GM18526 (cell line): ENCODE data around the gene PTPRCAP.

ENCODE experiments used
- POLR2A ChIP-seq: IDR thresholded peaks from 3 replicates; pipeline ENCODE4 v1.6.1; 2011; ENCODE audit not compliant: insufficient read length; ENCODE audit errors: extremely low read depth

Gene PTPRCAP, protein sequence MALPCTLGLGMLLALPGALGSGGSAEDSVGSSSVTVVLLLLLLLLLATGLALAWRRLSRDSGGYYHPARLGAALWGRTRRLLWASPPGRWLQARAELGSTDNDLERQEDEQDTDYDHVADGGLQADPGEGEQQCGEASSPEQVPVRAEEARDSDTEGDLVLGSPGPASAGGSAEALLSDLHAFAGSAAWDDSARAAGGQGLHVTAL

DNA sequence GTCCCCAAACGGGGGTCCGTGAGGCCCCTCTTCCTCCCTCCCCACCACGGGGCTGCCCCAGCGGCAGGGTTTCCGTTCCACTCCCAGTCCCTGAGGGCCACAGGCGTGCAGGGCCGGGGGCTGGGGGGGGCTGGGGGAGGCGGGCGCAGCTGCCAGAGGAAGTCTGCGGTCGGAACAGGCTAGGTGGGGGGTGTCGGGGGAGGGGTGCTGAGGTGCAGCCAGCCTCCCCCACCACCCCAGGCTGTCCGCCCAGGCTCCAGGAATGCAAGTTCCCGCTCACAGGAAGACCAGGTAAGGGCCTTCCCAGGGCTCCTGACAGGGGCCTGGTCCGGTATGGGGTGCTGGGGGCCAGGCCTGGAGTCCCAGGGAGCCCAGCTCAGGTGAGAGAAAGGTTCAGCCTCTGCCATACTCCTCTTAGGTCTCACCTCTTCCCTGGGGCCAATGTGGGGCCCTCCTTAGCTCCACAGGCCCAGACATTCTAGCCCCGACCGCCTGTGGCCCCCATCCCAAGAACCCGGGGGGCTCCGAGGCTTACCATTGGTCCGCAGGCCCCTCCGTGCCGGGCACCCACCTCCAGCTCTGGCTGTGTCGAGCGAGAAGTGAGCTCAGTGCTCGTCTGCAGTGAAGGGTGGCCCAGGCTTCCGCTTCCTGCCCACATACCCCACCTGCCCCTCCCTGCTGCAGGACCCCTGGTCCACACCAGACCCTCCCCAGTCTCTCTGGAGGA, at the start of gene PTPRCAP:
Gene PTPRCAP (minus strand): TSS at position 601 of the 727 bp plus-strand sequence. CDS start 63 bp downstream, at position 538.
- TF ChIP-seq POLR2A: peak; percentile 95

DNA sequence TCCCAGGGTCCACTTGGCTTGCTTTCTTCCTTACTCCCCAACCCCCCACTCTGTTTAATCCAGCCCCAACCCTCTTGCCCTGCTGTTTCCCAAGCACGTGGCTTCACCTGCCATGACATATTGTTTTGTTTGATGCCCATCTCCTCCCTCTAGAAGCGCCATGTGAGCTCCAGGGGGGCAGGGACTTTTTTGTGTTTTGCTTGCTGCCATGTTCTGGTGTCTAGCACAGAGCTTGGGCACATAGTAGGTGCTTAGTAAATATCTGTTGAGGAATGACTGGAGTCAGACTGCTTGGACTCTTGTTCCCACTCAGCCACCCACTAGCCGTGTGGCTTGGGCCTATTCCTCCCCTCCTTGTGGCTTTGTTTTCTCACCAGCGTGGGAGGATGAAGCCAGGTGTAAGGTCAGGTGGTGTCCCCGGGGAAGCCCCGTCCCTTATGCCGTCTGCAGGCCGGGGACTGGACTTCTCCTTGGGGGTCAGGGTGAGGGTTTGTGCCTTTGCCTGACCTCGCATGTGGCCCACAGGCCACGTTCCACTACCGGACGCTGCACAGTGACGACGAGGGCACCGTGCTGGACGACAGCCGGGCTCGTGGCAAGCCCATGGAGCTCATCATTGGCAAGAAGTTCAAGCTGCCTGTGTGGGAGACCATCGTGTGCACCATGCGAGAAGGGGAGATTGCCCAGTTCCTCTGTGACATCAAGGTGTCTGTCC, 49.2 kb upstream of the PTPRCAP start:
- no peak for TF ChIP-seq POLR2A

DNA sequence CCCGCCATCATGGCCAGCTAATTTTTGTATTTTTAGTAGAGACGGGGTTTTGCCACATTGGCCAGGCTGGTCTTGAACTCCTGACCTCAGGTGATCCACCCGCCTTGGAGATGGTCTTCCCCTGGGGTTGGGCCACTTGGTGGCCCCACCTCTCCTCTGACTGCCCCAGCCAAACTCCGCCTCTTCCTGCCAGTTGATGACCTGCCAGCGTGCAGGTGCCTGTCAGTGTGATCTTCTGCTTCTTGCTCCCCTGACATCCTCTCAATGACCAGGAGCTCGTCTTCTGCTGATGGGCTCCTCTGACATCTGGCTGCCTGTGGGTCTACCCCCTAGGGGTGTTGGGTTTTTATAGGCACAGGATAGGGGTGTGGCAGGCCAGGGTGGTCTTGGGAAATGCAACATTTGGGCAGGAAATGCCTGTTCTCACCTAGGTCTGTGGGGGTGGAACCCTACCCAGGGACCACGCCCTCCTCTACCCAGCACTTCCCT, 48.4 kb upstream of the PTPRCAP start:
- peak; percentile 84 for TF ChIP-seq POLR2A

DNA sequence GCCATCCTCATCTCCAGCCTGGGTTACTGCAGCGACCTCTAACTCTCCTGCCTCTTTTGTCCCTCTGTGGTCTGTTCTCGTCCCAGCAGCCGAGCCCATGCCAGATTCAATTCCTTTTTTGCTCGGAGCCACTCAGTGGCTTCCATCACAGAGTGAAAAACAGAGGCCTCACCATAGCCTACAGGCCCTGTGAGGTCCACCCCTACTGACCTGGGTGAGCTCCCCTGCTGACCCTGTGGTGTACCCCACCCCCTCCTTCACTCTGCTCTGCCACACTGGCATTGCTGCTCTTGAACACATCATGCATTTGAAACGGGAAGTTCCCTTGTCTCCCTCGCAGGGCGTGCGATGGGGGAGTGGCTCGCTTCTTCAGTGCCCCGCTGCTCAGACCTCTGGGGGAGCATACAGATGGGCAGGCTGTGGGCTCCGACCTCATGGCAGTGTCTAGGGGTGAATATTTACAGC, 47.4 kb upstream of the PTPRCAP start:
- TF ChIP-seq POLR2A: peak; percentile 42

DNA sequence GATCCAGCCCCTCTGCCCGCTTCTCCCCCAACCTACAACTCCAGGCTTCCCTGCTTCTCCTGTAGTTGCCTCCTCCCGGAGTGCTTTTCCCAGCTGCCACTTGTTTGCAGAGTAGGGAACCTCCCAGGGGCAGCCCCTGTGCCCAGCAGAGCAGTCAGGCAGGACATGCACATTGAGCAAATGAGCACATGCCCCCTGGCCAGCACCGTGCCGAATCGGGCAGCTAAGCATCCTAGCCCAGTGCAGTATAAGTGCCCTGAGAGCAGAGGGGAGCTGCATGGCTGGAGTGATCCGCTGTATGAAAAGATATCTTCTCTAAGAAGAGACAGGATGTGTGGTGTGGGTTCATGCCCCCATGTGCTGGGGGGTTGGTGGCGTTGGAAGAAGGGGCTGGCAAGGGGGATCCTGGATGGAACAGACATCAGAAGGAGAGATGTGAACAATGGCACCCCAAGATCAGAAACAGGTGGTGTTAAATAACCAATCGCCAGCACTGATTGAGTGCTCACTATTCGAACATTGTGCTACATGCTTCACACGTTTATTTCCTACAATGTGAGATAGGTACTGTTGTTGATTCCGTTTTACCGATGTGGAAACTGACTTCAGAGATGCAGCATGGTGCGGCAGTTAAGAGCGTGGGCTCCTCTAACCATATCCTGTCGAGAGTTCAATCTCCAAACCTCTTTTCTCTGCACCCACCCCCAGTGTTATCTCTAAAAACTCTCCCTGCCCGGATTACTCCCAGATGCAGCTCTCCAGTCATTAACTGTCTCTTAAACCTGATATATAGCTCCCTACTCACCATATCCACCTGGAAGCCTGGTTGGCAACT, 46.6 kb upstream of the PTPRCAP start:
- TF ChIP-seq POLR2A: no peak

DNA sequence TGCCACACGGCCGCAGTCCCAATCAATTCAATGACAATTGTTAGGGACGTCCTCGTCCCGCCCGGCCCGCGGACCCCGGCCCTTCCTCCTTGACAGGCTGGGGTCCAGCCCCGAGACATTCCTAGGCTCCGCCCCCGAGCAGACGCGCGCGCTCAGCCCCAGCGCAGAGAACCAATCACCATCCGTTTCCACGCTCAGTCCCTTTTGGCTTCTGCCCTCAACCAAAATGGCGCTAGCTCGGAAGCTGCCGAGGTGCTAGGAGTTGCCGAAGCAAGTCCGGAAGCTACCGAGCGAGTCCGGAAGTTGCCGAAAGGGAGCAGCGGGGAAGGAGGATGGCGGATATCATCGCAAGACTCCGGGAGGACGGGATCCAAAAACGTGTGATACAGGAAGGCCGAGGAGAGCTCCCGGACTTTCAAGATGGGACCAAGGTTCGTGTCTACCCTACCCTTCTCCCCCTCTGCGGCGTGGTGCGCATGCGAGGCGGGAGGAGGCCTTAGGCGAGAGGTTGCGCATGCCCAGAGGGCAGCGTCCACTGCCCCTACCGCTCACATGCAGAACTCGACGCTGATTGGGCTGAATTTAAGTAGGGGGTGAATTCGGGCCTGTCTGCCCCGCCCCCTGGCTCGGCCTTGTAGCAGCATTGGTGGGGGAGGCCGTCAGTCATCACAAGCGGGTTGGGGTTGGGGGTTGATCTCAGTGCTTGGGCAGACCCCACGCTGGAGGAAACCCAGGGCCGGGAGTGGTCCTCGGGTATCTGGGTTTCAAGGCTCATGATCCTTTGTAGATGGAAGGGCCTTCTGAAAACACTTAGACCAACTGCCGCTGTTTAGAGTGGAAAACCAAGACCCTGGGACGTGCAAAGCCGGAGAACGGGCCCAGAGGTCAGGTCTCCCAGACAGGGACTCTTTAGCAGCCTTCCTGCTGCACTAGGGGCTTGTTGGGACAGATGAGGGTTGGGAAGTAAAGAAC, 45.6 kb upstream of the PTPRCAP start, which contains the start of gene AIP:
Gene AIP (plus strand): TSS at position 200 of the 972 bp plus-strand sequence. CDS start 133 bp downstream, at position 333.
- peak; percentile 81 for TF ChIP-seq POLR2A

DNA sequence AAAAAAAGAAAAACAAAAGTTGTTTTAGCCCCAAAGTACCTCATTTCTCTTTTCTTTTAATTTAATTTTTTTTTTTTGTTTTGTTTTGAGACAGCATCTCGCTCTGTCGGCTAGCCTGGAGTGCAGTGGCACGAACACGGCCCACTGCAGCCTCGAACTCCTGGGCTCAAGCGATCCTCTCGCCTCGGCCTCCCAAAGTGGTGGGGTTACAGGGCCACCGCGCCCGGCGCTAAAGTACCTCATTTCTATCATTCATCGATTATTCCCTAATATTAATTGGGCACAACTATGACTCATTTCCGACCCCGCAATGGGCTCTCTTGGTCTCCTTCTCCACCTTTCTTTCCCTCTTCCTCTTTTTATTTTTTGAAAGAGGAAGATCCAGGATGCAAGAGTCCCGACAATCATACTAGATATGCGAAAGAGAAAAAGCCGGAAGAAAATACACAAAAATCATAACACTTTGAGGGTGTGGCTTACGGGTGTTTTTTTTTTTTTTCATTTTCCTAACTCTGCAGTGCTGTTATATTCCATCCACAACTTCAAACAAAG, 44.9 kb upstream of the PTPRCAP start:
- no peak for TF ChIP-seq POLR2A

DNA sequence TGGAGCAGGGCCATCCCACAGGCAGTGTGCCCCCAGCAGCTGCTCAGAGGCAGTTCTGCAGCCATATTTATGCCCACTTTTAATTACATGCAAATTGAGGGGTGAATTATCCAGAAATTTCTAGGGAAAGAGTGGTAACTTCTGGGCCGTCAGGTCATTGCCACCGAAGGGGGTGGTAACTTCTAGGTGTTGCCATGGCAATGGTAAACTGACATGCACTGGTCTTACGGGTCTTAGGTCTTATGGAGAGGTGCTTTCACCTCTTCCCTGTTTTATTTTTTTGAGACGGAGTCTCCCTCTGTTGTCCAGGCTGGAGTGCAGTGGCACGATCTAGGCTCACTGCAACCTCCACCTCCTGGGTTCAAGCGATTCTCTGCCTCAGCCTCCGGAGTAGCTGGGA, 35.4 kb upstream of the PTPRCAP start:
- TF ChIP-seq POLR2A: no peak

DNA sequence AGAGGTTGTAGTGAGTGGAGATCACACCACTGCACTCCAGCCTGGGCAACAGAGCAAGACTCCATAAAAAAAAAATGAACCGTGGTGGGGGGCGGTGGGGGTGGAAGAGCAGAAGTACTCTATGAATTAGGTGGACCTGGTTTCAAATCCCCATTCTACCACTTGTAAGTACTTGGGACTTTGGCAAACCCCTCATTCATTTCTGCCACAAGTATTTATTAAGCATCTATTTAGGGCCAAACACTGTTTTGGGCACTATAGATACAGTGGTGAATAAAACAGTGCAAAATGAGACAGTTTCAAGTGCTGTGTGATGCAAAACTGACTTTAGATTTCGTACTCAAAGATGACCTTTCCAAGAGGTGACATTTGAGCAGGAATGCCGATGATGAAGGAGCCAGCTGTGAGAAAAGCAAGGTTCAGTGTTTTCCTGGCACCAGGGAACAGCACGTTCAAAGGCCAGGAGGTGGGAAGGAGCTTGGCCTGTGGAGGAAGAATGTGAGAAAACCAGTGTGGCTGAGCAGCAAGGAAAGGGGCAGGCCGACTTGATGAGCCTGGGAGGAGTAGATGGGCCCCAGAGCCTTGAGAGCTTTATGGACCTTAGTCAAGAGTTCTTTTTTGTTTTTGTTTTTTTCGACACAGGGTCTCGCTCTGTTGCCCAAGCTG, 33.0 kb upstream of the PTPRCAP start:
- TF ChIP-seq POLR2A: no peak

DNA sequence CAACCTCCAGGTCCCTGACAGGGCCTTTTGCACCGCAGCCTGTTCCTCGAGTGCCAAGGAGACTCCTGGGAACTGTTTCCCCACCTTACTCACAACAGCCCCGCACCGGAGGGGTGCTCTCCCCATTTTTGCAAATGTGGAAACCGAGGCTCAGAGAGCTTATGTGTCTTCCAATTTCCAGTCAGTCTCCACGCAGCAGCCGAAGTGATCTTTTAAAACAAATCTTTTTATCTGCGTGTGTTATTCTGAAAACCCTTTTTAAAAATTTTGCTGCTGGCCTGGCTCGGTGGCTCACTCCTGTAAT, 32.0 kb upstream of the PTPRCAP start:
- no peak for TF ChIP-seq POLR2A

DNA sequence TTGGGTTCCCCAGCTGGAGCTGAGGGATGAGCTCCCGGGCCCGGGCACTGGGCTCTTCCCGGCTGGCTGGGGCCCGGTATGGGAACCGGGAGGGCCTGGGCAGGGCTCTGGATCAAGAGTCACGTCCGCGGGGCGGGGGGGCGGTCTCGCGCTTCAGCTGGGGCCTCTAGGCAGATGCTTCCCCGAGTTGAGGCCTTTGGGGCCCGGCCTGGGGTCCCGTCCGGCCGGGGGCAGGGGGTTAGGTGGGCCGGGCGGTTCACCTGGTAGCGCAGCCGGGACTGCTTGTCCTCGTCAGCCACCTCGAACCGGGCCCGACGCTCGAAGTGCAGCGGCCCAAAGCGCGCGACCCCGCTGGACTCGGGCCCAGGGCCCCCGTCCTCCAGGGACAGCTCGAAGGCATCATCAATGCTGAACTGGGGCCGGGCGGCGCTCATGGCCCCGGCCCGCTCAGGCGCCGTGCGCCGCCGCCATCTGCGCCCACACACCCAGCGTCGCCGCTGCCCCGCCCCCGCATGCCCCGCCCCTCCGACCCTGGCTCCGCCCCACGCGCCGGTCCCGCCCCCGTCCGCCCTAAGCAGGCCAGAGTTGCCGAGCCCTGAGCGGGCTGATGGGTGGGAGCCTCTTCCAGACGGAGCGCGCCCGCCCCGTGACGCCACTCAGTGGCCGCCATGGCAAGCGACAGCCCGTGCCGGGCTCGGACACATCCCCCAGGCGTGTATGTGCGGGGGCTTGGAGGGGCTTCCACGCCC, 31.5 kb upstream of the PTPRCAP start, which contains the start of gene TMEM134:
Gene TMEM134 (minus strand): TSS at position 493 of the 749 bp plus-strand sequence. CDS start 59 bp downstream, at position 434.
- peak; percentile 85 for TF ChIP-seq POLR2A

DNA sequence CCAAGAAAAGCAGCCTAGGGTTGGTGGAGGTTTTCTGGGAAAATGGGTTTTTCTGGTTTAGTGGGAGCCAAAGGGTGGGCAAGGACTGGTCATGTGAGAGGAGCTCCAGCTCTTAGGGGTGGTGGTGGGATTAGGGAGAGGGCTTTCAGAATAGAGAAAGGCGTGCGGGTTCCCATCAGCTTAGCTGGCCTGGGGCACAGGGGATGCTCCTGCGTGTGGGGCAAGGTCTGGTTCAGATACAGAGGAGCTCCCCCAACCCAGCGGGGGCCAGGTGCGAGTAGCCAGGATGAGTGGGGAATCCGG, 30.9 kb upstream of the PTPRCAP start:
- no peak for TF ChIP-seq POLR2A
